Measurements from ENCODE around the gene SPEF1. TPM values are rescaled to one million over a fixed set of nuclear protein-coding genes. Genes with fewer than 3 reads are reported as not detected.

SPEF1 gene
- total and polyA plus RNA-seq, 10 of the 15 experiments (the other 5 are each of a cell fraction or from before 2014, with no cell fraction given): 0.12 TPM; not detected in 9

GRCh38 chr20:3815703-3816315, 34.6 kb upstream of the SPEF1 start:
- Histone ChIP-seq H2AFZ (ENCODE audit: control insufficient read depth, low read depth, low read length) (no peak overlapping the region), H4K20me1 (ENCODE audit: control insufficient read depth, insufficient read depth) (no peaks in the 10 kb centered on the region), H3K4me1 (ENCODE audit: control insufficient read depth, insufficient read depth, low read length) (peaks cover 14% of the 10 kb centered on the region), H3K4me2 (ENCODE audit: control insufficient read depth, insufficient read depth) (no peak overlapping the region), H3K79me2 (ENCODE audit: control insufficient read depth, insufficient read depth, low read length) (peaks cover 2% of the 10 kb centered on the region), H3K27ac (ENCODE audit: control insufficient read depth, insufficient read depth) (no peak overlapping the region), H3K36me3 (ENCODE audit: control insufficient read depth in 2 of 2, insufficient read depth in 2 of 2, low read length in 1 of 2) (no peaks in the 10 kb centered on the region), H3K9ac (ENCODE audit: control insufficient read depth, insufficient read depth, low read length) (no peak overlapping the region), H3K27me3 (replicated peaks in 1 of 2; ENCODE audit: control insufficient read depth in 2 of 2, insufficient read depth in 2 of 2, low read length in 1 of 2) (no peaks in the 10 kb centered on the region), H3K9me3 (replicated peaks; ENCODE audit: control insufficient read depth, insufficient read depth, low read length) (no peaks in the 10 kb centered on the region), H3K4me3 (no peak overlapping the region)
- ATAC-seq (no peak), FAIRE-seq (no peak), DNase-seq (ENCODE audit: low read depth, low spot score) (no peak)
- WGBS (ENCODE audit: insufficient coverage, insufficient replicate concordance, low lambda C conversion rate, missing lambda C conversion rate): 17% methylated on average over 9 of the region's 9 CpGs
- intact Hi-C loops (cut with micrococcal nuclease; ENCODE audit: unreplicated experiment): no loop called here
- in situ Hi-C loops (cut with MboI): no loop called here
- ChIA-PET SMC1A (ENCODE audit: uncharacterized antibody, unreplicated experiment) (no interaction called here), RAD21 (ENCODE audit: unreplicated experiment) (no interaction called here), CTCF (interaction anchor here (5.5 kb wide), 1 partner anchor 28 kb away, joined by 85 read pairs; the partner anchor contains the start of gene CENPB), POLR2A (no interaction called here)
- BruUV-seq (replicated peaks): no TSS peak
- TF ChIP-seq PAX5 (IDR thresholded peaks at IDR 0.05; ENCODE audit: borderline replicate concordance, low read depth, low read length) (no peak), RBBP5 (conservative IDR thresholded peaks at IDR 0.05) (no peak), SUZ12 (IDR thresholded peaks at IDR 0.05; ENCODE audit: unreplicated experiment) (no peak), IKZF1 (conservative IDR thresholded peaks at IDR 0.05) (no peak), HSF1 (IDR thresholded peaks at IDR 0.05; ENCODE audit: low read depth, low read length) (no peak), HDAC2 (IDR thresholded peaks at IDR 0.05) (no peak), SMAD5 (IDR thresholded peaks at IDR 0.05; ENCODE audit: low read depth) (no peak), ZBTB33 (IDR thresholded peaks at IDR 0.05) (no peak), CHD1 (IDR thresholded peaks at IDR 0.05; ENCODE audit: low read depth, low read length) (no peak), ZBTB11 (CRISPR knock-in tag; IDR thresholded peaks at IDR 0.05) (no peak), RFX5 (IDR thresholded peaks at IDR 0.05; ENCODE audit: low read depth, low read length) (no peak), CREB1 (IDR thresholded peaks at IDR 0.05; ENCODE audit: low read depth) (no peak), BHLHE40 (IDR thresholded peaks at IDR 0.05; ENCODE audit: borderline replicate concordance in 1 of 2, low read depth in 2 of 2, low read length in 1 of 2) (no peak), POLR2A (IDR thresholded peaks at IDR 0.05; ENCODE audit: low read depth, low read length) (no peak)
